Fibroblast of skin of back (primary cell): ENCODE results near the gene TMEM114.

Experiments
- DNase-seq: peaks from one replicate; pipeline ENCODE4 v3.0.0-alpha.2; 2013

The TMEM114 gene

DNA sequence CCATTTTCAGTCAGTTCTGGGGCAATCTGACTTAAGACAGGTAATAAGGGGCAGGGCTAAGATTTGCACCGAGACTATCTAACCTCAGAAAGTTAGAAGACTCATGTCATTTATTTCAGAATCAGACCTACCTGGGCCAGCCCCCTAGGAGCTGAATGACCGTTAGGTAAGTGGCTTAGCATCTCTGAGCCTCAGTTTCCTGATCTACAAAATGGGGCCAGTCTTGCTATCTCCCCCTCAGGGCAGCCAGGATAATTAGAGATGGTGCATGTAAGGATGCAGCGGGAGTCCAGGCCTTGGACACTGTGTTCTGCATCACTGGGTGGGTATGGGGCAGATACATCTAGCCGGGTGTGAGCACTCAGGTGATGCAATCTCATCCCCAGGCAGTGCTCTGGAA lies 20.8 kb upstream of the TMEM114 start:
- DNase-seq, result no peak

DNA sequence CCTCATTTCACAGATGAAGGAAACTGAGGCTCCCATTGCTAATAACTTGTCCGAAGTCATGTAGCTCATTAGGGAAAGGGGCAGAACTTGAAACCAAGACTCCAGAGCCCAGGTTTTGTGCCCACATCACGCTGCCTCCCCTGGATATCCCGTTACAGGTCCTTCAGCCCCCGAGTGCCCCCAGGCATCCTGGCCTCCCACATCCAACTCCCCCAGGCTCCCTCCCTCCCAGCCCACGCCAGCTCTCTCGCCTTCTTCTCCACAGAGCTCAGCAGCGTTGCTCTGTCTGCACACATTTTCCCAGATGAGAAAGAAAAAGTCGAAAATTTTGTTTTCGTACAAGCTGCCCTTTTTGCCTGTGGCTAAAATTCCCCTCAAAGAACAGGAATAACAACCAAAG lies 16.9 kb upstream of the TMEM114 start:
- DNase-seq, result no peak

DNA sequence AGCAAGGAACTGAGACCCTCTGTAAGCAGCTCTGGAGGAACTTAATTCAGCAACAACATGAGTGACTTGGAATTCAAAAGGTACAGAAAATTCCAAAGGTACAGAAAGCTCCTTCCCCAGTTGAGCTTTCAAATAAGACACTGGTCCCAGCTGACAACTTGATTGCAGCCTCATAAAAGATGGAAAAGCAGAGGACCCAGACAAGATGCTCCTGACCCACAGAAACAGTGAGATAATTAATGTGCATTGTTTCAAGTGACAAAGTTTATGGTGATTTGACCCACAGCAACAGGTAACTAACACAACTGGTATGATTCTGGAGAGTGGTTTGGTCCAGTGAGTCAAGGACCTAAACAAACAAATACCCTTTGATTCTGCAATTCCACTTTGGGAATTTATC lies 15.2 kb upstream of the TMEM114 start:
- DNase-seq, result no peak

DNA sequence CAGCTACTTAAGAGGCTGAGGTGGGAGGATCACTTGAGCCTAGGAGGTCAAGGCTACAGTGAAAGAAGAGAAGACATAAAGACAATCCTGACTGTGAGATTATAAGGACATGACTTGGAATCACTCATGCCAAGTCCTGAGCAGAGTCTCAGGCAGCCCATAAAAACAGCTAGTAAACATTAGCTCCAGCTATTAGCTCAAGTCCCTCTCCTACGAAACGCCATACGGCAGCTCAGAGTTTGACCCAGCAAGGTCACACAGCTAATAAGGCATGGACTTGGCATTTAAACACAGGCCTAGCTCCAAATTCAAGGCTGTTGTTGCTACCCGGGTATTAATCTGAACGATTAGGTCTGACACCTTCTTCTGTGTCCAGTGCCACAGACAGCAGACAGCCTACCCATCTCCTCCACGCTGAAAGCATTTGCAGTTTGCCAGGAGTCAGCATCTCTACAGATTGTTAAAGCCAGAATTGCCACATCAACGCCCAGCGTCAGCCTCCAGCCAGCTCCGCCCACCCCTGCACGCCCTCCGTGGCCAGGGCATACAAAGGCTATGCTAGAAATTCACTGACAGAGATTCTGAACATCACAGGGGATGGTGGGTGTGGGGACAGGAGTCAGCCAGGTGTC lies 9.9 kb upstream of the TMEM114 start:
- no peak for DNase-seq

DNA sequence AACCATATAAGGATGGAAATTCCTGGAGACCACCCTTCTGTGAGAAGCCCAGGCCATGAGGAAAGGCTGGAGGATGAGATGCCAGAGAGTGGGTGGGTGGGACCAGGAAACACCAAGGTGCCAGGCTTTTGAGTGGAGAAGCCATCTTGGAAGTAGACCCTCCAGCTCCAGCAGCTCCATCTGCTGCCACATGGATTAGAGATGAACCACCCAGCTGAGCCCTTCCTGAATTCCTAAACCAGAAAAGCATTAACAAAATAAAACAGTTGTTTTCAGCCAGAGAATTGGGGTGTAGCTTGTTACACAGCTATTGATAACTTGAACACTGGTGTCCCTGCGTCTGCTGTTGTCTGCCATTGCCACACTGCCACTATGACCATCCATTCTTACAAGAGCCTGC lies 6.3 kb upstream of the TMEM114 start:
- no peak for DNase-seq

DNA sequence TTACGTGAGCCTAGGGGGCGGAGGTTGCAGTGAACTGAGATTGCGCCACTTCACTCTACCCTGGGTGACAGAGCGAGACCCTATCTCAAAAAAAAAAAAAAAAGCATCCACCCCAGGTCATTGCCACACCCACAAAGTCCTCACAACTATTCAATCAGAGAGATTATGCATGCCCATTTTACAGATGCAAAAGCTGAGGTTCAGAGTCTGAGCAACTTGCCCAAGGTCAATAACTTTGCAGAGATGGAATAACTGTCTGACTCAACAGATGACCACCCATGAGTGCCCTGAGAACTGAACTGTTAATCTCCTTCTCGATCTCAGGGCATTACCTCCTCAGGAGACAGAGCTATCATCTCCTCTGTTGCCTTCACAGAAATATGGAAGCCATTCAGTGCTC lies 5.5 kb upstream of the TMEM114 start:
- DNase-seq, result no peak

DNA sequence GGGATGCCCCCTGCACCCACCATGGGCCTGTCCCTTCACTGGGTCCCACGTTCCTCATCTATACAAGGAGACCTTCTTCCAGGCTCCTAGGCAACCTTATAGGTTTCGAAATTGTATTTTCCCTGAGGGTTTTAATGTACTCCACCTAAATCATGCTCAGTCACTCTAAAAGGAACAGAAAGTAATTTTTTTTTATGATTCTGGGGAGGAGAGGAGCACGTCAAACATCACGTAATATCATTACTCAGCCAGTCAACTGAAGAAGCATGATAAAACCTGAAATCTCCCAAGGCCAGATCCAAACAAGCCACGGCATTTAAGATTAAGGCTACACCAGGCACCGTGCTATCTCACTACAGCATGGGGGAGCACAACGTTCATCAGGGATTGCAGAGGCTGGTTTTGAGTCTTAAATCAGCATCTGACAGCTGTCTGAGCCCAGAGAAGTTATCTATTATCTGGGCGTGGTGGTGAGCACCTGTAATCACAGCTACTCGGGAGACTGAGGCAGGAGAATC lies 3.9 kb upstream of the TMEM114 start:
- no peak for DNase-seq

DNA sequence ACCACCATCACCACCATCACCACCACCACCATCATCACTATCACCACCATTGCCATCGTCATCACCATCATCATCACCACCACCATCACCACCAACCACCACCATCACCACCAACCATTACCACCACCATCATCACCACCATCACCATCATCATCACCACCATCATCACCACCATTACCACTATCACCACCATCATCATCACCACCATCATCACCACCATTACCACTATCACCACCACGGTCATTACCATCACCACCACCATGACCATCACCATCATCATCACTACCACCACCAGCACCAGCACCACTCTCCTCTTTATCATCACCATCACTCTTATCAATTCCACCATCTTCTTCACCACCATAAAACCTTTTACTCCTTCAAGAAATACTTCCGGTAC lies 1.1 kb upstream of the TMEM114 start:
- DNase-seq, result no peak

DNA sequence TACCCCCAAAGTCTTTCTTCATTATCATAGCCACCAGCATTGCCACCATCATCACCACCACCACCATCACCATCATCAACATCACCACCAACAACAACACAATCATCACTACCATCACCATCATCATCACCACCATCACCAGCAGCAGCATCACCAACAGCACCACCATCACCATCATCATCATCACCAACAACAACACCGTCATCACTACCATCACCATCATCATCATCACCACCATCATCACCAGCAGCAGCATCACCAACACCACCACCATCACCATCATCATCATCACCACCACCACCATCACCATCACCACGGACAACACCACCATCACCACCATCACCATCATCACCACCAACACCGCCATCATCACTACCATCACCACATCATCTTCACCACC lies 500 bp upstream of the TMEM114 start:
- DNase-seq, result no peak

DNA sequence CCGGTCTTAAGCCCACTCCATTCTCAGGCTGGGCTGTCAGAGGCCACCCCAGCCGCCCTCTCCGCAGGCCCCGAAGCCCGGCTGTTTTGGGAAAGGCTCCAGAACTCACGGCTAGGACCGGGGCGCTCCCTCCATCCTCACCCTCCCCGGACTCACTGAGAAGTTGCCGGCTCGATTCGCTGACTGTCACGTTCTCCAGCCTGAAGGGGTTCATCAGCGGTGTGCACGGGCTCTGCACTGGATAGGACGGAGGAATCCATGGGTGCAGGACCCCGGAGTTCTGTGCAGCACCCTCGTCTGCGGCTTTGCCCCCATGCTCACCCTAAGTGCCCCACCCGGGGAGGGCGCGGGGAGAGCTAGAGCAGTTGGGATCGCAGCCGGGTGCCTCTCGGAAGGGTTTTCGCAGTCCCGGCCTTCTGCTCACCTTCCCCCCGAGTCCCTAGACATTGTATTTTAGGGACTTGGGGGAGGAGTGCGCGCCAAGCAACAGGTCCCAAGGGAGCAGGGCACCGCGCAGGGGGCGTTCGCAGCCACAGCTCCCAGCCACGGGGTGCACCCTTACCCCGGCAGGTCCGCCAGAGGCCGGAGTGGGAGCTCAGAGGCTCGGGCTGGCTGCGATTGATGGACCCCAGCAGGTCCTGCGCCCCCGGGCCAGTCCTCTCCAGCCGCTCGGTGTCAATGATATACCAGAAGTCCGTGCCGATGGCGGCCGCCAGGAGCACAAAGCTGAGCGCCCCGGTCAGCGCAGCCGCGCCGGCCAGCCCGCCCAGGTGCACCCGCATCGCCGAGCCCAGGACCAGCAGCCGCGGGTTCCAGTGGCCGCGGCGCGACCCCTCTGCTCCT lies 1.0 kb downstream of the TMEM114 start:
- DNase-seq, result no peak

DNA sequence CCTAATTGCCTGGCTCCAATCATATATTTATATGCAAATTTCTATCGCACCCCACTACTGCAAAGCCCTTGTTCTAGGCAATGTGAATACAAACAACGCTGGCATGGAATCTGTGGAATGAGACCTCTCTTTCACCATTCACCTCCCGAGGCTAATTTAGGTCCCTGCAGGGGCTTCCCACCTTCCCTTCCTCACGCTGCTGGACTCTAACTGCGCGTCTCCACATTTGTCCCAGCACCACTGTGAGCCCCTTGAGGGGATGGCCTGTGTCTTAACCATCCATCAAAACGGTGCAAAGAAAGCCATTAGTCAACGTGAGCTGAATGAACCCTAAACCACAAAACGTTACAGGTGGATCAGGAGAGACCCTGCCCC lies 1.6 kb downstream of the TMEM114 start:
- no peak for DNase-seq

DNA sequence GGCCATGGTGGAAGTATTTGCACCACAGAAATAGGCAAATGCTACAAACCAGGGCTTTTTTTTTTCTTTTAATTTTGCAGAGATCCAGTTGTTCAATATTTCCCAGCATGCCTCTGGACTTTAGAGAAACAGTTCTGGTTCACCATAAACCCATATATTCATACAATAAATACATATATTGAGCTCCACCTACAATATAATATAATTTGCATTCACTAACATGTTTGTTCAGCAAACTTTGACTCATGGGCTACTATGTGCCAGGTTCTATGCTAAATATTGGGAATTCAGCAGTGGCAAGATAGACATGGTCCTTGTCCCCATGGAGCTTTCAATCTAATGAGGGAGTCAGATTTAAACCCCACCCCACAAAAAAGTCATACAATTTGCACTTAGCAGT lies 3.2 kb downstream of the TMEM114 start:
- no peak for DNase-seq

DNA sequence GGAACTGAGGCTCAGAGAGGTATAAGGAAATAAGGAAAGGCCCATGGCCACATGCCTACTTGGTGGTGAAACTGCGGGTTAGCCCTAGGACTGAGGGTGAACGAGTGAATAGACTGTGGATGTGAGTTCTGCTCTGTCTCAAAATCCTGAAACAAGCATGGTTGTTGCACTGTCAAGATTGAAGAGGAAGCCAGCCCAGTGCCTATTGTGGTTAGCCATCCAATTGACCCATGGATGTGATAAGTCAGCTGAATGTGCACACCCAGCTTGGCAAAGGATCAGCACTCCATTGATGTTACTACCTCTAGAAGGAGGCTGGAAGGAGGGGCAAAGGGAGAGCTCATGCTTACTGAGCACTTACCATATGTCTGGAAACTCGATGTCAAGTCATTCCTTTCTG lies 4.5 kb downstream of the TMEM114 start:
- DNase-seq, result no peak

DNA sequence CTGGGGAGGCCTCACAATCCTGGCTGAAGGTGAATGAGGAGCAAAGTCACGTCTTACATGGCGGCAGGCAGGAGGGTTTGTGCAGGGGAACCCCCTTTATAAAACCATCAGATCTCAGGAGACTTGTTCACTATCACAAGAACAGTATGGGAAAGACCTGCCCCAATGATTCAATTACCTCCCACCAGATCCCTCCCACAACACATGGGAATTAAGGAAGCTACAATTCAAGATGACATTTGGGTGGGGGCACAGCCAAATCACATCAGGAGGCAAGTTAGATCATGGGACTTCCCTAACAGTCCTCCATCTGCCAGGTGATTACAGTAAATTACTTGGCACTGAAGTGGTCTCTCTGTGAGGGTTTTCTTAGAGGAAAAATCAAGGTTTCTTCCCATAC lies 5.3 kb downstream of the TMEM114 start:
- no peak for DNase-seq

DNA sequence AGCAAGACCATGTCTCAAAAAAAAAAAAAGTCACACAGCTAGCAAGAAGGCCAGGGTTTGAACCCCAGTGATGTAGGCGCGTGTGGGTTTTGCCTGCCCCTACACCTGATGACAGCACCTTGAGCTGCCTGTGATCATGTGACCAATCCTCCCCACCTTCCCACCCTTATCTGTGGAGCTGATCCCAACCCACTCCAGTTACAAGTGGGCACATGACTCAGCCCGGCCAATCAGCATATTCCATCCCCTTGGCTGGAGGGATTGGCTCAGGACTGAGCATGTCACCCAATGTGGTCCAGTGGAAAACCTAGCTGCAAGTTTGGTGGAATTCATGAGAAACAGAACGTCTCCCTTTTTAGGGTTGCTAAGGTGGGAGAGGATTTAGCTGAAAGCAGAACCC lies 6.6 kb downstream of the TMEM114 start:
- no peak for DNase-seq

DNA sequence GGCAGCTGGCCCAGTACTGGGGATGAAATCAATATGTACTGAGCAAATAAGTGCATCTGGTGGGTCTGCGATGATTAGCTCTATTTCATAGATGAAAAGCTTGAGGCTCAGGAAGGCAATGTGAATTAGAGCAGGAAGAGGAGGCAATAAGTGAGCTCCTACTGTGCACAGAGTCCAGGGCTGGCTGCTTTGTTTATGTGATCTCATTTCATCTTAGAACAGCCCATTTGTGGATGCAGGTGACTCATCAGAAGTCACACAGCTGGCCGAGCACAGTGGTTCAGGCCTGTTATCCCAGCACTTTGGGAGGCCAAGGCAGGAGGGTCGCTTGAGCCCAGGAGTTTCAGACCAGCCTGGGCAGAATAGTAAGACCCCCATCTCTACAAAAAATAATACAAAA lies 7.1 kb downstream of the TMEM114 start:
- peak; percentile 13 for DNase-seq

DNA sequence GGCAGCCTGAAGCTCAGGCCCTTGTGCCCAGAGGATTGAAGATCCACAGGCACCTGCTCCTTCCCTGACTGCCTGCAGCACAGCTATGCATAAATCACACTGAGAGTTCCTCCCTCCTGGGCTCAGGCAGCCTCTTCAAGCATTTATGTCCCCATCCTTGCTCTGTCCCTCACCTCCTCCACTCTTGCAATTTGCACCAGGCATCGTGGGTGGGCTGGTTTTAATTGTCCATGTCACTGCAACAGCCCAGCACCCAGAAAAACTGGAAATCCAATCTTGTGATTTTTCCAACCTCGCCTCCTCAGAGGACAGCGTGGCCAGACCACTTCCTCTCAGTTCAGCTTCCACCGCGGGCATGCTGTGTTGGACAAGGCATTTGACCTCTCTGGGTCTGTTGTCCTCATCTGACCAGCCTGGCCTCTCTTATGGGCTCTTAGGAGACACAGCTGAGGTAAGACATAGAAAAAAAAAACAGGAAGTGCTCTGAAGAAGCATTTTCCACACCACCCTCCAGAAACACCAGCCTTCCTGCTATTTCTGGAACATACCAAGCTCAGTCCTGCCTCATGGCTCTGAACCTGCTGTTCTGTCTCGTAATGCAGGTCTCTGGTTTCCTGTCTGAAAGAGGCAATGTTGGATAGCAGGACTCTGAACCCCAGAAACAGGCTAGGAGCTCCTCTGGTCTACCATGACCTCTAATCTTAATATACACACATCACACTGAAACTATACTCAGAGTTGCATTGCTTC lies 8.3 kb downstream of the TMEM114 start:
- DNase-seq, result no peak

DNA sequence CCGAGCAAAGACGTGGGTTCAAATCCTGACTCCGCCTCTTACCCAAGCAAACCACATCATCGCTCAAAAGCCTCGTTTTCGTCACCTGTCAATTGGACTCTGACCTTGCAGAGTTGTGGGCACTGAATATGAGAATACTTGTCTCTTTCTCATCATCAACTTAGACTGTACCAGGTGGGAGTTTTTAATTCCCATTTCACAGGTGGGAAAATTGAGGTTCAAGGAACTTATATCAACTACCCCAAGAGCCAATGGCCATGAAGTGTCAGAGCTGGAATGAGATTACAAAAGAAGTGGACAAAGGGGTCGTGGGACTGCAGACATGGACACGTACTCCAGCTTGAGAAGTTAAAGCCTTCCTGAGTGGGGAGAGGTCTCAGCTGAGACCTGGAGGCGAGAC lies 10.8 kb downstream of the TMEM114 start:
- no peak for DNase-seq

DNA sequence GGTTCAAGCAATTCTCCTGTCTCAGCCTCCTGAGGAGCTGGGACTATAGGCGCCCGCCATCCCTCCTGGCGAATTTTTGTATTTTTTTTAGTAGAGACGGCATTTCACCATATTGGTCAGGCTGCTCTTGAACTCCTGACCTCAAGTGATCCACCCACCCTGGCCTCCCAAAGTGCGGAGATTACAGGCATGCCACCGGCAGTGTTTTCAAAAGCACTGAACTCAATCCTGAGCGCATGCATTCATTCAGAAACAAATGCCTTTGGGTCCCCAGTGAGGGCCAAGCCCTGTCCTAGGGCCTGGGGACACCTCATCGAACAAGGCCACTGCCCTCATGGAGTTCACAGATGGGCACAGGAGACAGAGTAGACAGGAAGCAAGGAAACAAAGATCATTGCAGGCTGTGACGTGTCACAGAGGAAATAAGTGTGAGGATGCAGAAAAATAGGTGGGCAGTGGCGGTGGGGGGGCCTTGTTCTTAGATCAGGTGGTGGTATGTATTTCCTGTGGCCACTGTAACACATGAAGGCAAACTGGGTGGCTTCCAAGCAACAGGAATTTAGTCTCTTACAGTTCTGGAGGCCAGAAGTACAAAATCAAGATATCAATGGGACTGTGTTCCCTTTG lies 12.5 kb downstream of the TMEM114 start:
- no peak for DNase-seq

DNA sequence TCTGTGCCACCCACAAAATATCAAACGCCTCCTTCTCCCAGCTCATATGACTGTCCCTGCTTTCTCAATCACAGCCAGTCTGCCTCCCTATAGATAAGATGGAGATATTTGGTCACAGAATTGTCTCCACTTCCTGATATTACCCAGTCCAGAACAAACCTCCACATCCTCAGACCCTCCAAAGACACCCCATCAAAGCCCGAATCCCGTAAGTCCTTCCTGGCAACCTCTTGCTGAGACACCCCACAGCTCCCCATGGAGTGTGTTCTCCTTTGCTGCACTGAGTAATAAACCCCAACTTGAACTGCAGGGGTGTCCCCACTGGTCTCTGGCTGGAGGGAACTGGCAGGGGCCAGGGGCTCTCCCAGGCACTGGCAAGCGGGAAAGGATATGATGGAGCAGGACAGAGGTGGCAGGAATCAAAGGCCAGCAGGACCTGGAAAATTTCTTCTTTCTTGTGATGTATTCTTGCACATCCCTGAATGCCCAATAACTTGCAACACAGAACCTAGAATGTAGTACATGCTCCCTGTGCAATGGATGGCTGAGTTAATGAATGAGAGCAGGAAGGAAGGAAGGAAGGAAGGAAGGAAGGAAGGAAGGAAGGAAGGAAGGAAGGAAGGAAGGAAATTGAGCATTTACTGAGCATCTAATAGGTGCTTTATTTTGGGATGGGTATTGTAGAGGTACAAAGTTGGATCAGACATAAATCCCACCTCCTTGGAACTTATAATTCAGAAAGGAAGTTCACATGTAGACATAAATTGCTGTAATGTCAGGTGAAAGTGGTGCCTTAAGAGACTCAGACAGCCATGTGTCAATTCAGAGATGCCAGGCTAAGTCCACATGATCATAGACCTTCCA lies 13.9 kb downstream of the TMEM114 start:
- no peak for DNase-seq

DNA sequence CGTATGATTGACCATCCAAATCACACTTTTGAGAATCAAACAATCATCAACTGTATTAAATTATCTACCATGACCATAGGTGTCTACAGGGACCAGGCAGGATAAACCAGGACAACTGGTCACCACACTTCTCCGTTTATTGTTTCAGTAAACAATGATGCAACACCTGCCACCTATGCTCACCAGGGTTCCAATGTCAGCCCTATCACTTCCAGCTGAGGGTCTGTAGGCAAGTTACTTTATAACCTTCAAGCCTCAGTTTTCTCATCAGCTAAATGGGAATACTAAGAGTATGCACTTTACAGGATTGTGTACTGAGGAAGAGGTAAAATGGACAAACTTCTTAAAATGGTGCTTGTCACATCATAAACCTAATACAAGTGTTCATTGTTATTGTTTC lies 14.9 kb downstream of the TMEM114 start:
- DNase-seq, result no peak
